GM18951 (cell line): ENCODE data around the gene LLPH.

Source experiments
- POLR2A ChIP-seq: IDR thresholded peaks from 4 replicates; pipeline ENCODE4 v1.6.1; 2011; ENCODE audit warnings: mild to moderate bottlenecking; ENCODE audit not compliant: insufficient read length, insufficient read depth; ENCODE audit errors: extremely low read depth
- in situ Hi-C: fragments of 300-500 bp; cut with MboI; formaldehyde crosslinking; loops from one replicate; pipeline ENCODE4 v1.12.0; 2022; ENCODE audit warnings: low sequenced_read_pairs, mixed read lengths, inconsistent platforms; ENCODE audit not compliant: unreplicated experiment

Gene LLPH

DNA sequence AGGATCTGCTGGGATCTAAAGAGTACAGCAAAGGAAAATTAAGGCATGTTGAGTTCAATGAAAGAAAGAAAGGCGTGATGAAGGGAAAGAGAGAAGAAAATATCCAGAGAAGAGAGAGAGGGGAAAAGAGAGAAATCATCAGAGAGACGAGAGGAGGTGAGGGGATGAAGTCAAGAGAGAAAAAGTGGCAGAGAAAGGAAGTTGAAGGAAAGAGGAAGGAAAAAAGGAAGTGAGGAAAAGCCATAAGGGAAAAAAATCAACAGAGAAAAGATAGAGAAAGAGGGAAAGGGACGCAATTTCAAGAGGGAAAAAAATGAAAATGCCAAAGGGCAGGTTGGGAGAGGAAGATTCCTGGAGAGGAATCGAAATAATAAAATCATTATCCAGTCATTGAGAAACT lies 40.4 kb downstream of the LLPH start:
- TF ChIP-seq POLR2A, result no peak
- in situ Hi-C loops, result loop anchor here (25.0 kb wide), 2 partner anchors 503 to 778 kb away; no protein-coding TSS in a partner anchor

DNA sequence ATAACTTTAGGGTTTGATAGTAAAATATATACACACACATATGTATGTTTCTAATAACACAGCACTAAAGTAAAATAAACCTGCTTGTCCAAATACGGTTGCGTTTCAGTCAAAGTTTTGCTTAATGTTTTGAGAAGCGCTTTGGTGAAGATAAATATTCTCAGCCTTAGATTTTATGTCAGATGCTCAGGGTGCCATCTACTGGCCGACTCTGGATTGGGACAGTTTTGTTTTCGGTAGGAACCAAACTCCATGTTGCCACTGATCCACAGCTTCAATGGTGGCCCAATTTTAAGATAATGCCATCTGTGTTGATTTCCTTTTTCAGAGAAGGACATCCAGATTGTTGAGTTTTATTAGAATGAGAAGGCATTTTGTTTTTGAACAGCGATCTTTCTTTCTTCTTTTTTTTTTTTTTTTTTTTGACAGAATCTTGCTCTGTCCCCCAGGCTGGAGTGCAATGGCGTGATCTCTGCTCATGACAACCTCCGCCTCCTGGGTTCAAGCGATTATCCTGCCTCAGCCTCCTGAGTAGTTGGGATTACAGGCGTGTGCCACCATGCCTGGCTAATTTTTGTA lies 43.1 kb downstream of the LLPH start:
- TF ChIP-seq POLR2A, result no peak
- in situ Hi-C loops, result loop anchor here (25.0 kb wide), 2 partner anchors 500 to 775 kb away; no protein-coding TSS in a partner anchor

DNA sequence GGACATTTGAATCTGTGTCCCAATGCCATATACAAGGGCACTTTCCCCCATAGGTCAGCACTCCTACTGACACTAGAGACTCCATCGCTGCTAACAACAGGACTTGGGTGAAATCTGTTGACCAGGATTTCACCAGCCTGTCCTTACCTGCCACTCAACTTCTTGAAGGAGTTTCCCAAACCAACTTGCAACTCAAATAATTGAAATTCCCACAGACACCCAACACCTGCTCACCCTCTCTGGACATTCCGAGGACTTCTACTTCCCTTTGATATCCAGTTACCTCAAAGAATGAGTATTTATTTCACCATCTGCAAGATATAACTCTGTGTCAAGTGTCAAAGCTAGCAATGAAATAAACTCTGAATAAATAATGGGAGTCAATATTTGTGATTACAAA lies 44.6 kb downstream of the LLPH start:
- in situ Hi-C loops, result loop anchor here (25.0 kb wide), 2 partner anchors 499 to 774 kb away; no protein-coding TSS in a partner anchor
- TF ChIP-seq POLR2A, result no peak

DNA sequence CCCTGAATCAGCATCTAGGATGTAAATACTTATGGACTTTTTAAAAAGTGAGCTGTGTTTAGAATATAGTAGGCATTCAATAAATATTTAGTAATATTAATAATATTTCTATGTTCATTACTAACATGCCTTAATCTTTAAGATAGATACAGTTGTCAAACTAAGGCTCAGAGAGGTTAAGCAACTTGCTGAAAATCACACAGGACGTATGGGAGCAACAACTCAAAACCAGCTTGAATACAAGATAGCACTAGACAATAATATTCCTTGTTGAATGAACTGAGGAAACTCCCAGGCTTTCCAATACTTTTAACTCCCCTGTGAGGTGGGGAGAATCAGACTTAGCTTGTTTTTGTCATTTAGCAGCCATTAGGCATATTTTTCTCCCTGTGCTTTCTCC lies 45.3 kb downstream of the LLPH start:
- in situ Hi-C loops, result loop anchor here (25.0 kb wide), 2 partner anchors 498 to 773 kb away; no protein-coding TSS in a partner anchor
- TF ChIP-seq POLR2A, result no peak

DNA sequence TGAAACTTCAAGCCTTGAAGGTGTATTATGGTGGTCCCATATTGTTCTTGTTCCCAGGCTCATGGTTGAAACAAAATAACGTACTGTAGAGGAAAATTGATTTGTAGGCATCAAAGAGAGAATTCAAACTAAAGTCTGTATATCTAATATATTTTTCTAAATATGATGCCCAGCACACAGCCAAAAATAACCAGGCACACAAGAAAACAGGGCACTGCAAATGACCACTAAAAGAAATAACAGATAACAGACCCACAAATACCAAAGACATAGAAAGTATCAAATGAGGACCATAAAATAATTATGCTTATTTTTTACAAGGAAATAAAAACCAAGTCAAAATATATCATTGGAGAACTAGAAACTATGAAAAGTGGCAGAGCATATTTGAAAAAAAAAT lies 46.8 kb downstream of the LLPH start:
- in situ Hi-C loops, result loop anchor here (25.0 kb wide), 2 partner anchors 496 to 771 kb away; no protein-coding TSS in a partner anchor
- no peak for TF ChIP-seq POLR2A

DNA sequence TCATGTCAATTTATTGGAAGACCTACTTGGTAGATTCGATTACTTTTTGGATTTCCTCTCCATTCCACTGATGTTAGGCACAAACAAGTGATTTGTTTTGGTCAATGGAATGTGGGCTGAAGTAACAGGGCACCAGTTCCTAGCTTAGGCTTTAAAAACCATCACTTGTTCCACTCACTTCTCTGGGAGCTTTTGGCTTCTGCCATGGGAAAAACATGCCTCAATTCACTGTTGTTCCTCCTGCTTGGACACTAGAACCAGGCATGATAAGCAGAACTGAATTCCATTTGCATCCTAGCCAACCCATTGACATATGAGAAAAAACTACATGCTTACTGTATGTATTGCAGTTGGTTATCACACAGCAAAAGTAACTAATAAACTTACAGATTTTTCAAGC lies 47.8 kb downstream of the LLPH start:
- no peak for TF ChIP-seq POLR2A
- in situ Hi-C loops, result loop anchor here (25.0 kb wide), 2 partner anchors 495 to 770 kb away; no protein-coding TSS in a partner anchor

DNA sequence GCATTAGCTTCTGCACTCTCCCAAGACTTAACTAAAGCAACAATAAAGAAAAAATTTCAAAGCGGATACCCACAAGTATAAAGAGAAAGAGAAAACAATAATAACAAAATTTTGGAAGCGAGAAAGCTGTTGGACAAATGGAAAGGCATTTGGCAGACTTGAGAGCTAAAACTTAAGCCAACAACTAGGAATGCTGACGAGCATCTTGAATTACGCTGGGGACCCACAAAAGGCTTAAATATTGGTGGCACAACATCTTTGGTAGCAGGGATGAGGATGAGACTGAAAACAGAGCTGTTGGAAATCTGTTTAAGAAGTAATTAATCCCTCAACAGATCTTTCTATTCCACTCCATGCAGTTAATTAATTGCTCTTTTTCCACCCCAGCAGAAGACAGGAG lies 49.8 kb downstream of the LLPH start:
- in situ Hi-C loops, result loop anchor here (25.0 kb wide), 2 partner anchors 493 to 768 kb away; no protein-coding TSS in a partner anchor
- no peak for TF ChIP-seq POLR2A

DNA sequence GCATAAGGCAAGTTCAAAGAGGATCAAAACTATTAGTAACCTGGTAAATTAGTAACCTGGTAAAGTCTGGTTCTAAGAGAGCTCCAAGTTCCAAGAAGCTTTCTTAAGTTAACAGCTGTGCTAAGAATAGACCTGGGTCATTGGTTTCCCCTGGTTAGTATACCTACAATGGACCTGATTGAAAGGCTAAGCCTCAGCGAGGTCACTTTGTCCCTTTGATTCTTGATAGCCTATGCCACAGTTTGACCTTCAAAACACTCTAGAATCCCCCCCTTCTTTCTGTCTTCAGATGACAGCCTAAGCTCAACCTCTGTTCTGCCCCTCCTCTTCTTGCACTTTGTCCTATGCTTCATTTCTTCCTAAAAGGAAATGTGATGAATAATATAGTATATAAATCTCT lies 53.0 kb downstream of the LLPH start:
- no peak for TF ChIP-seq POLR2A
- in situ Hi-C loops, result loop anchor here (25.0 kb wide), 2 partner anchors 490 to 765 kb away; no protein-coding TSS in a partner anchor

DNA sequence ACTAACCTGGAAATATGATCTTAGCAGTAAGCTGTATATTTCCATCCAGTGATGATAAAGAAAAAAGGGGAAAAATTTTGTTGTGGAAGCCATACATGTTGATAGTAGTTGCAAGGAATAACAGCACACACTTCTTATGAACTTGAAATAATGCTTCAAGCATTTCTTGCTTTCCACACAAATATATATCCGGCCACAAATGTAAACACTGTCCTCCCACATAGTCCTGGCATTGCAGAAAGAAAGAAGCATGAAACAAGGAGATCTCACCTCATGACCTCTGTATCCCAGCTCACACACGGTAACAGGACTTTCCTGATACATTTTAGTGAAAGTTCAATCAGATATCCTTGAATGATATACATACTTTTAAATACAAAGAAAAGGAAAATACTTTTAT lies 56.0 kb downstream of the LLPH start:
- TF ChIP-seq POLR2A, result no peak
- in situ Hi-C loops, result no loop called here

DNA sequence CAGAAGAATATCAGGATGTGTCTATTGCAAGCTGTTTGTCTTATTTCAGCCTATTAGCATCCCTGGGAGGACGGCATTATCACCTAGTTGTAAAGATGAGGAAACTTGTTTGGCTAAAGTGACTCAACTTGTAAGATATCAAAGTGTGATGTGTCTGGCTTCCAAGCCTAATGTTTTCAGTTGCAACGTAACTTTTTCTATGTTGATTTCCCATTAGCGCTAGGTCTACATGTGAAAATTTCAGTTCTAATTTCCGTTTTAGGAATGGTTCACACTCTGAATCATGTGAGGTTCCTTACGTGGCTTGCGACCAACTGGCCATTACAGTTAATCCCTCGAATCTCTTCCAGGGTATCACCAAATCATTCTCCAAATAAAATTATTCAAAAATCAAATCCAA lies 58.0 kb downstream of the LLPH start:
- in situ Hi-C loops, result no loop called here
- TF ChIP-seq POLR2A, result no peak

DNA sequence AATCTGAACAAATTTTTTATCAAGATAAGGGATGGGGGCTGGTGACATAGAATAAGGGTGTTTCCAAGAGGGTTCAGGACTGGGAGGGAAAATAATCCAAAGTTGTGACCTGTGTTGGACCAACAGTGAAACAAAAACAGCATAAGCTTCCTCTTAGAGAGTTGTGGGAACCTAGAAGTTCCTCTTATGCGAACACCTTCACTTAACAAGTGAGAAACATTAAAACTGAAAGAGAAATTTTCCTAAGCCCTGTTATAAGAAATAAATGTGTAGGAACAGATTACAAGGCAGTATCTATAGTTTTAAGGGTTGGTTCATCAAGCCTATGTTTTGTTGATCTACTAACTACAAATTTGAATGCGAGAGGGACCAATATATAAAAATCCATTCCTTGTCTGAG lies 58.4 kb downstream of the LLPH start:
- in situ Hi-C loops, result no loop called here
- TF ChIP-seq POLR2A, result no peak

DNA sequence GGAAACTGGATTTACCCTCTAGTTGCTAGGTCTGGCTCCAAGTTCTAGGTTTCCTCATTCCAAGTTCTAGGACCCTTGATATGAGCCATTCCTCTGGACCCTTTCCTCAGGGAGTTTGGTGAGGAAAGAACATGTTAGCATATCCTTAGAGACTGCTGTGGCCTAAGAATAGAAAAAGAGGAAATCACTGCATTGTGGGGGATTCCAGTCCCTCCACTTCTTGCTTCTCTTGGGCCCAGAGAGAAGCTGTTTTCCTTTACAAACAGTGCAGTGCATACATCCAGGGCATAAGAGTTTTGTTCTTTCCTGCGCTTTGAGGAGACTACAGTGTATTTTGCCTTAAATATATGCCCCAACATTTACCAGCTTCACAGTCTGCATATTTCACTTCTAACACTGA lies 59.0 kb downstream of the LLPH start:
- TF ChIP-seq POLR2A, result no peak
- in situ Hi-C loops, result no loop called here

DNA sequence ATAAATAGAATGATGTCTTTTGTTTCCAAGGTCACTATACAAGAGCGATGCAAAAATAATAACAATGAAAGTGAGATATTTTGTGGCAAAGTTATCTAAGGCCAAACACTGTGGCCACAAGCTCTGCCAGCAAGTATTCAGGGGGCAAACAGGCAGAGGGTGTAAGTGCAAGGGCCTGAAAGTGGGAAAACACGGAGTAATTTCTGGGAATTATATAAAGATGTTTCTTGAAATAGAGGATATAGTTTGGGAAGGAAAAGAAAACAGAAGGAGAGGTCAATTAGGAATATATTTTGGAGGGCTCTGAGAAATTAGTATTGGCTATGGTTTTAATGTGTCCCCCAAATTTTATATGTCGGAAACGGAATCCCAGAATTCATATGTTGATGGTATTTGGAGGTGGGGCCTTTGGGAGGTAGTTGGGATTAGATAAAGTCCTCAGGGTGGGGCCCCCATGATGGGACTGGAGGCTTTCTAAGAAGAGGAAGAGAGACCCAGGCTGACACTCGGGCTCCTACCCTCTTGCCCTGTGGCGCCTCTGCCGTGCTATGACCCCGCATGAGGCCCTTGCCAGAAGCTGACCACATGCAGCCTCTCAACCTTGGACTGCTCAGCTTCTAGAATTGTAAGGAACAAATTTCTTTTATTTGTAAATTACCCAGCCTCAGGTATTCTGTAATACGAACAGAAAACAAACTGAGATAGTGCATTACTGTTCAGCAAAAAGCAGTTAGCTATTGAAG lies 60.0 kb downstream of the LLPH start:
- in situ Hi-C loops, result no loop called here
- TF ChIP-seq POLR2A, result no peak
